Stimulated activated naive CD8-positive, alpha-beta T cell treated with anti-CD3 and anti-CD28 coated beads, Interleukin-15, Interleukin-2, amounts not matched to agents 100 U/mL and 50 U/mL, for 24 hours (primary cell): ENCODE results near the gene KCTD10.
"Not testable (repeated sequence)": the region's sequence is repeated elsewhere in the genome, so short reads cannot be mapped to it uniquely, and the experiment has no call there.

Experiments used
- ATAC-seq: fragments of 150-1000 bp; cut with Tn5 transposase; one replicate; pipeline ENCODE4 v1.10.0; 2021
- DNase-seq: peaks from one replicate; pipeline ENCODE4 v3.0.0; 2021

The KCTD10 gene

DNA sequence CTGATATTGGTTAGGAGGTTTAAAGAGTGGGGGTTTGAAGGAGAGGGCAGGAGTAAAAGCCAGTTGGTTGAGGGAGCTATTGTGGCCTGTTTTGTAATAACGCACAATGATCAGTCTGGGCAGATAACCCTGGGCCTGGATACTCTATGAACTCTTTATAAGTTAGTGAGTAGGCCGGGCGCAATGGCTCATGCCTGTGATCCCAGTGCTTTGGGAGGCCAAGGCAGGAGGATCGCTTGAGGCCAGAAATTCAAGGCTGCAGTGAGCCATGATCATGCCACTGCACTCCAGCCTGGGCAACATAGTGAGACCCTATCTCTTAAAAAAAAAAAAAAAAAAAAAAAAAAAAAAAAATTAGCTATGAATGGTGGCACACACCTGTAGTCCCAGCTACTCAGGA lies 71.0 kb downstream of the KCTD10 start:
- DNase-seq, ATAC-seq: not testable (repeated sequence)

DNA sequence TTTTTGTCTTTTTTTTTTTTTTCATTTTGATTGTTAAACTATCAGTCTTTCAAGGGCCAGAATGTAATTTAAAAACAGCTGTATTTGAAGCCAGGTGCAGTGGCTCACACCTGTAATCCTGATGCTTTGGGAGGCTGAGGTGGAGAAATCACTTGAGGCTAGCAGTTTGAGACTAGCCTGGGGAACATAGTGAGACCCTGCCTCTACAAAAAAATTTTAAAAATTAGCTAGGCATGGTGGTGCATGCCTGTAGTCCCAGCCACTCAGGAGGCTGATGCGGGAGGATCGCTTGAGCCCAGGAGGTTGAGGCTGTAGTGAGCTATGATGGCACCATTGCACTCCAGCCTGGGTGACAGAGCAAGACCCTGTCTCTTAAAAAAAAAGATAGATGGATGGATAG lies 72.3 kb downstream of the KCTD10 start:
- not testable (repeated sequence) for DNase-seq, ATAC-seq
